CD4-positive, alpha-beta T cell (primary cell): Measurements from ENCODE around the gene RERE. TPM values are rescaled to one million over a fixed set of nuclear protein-coding genes. Genes with fewer than 3 reads are reported as not detected.
A peak's percentile ranks its signal among the peaks of the same experiment; 100 is the strongest.

ENCODE experiments used
- ATAC-seq: fragments of 200-7000 bp; cut with Tn5 transposase; one replicate; pipeline ENCODE4 v1.10.0; 2022; ENCODE audit warnings: mild to moderate bottlenecking; ENCODE audit not compliant: poor library complexity
- CTCF ChIA-PET: fragments of 350-600 bp; sonication (Branson Sonifier 250); formaldehyde crosslinking; loops from one replicate; lab custom pipeline; 2021; ENCODE audit warnings: antibody characterized with exemption, inconsistent platforms; lab: Charles Lee
- POLR2A ChIA-PET: fragments of 350-600 bp; sonication (Branson Sonifier 250); formaldehyde crosslinking; loops from one replicate; lab custom pipeline; 2021; ENCODE audit warnings: antibody characterized with exemption, inconsistent platforms; lab: Charles Lee
- DNase-seq, 14 experiments: peaks; one replicate each; pipeline ENCODE4 v3.0.0-alpha.2; 2013 to 2020; ENCODE audit warnings: mixed read lengths in 2 of 14
- H3K27ac ChIP-seq, 2 donors: one replicate each; pipeline versions ENCODE4 v1.5.1 to v1.7.0; 2013; ENCODE audit warnings: low read length in 2 of 2, low read depth in 1 of 2, mild to moderate bottlenecking in 1 of 2
- H3K27me3 ChIP-seq, 2 experiments: 1 replicate in 1 of 2; 2 replicates in 1 of 2; pipeline versions ENCODE4 v1.6.1 to v1.7.0; 2013; ENCODE audit warnings: low read length in 2 of 2, control low read depth in 1 of 2, mild to moderate bottlenecking in 1 of 2, moderate library complexity in 1 of 2; ENCODE audit not compliant: insufficient read depth in 2 of 2, control insufficient read depth in 1 of 2
- H3K36me3 ChIP-seq: one replicate; pipeline ENCODE4 v1.6.1; 2013; ENCODE audit warnings: low read length, control low read depth; ENCODE audit not compliant: insufficient read depth
- H3K4me1 ChIP-seq: one replicate; pipeline ENCODE4 v1.6.1; 2013; ENCODE audit warnings: low read length, control low read depth; ENCODE audit not compliant: insufficient read depth
- H3K4me3 ChIP-seq: one replicate; pipeline ENCODE4 v1.5.1; 2013; ENCODE audit warnings: mild to moderate bottlenecking, low read length, moderate library complexity
- H3K9me3 ChIP-seq, 2 experiments: 1 replicate in 1 of 2; 2 replicates in 1 of 2; pipeline versions ENCODE4 v1.6.1 to v1.7.0; 2013; ENCODE audit warnings: low read length in 2 of 2, mild to moderate bottlenecking in 2 of 2, control low read depth in 1 of 2, moderate library complexity in 1 of 2; ENCODE audit not compliant: control insufficient read depth in 1 of 2, insufficient read depth in 1 of 2
- H3K27ac Mint-ChIP-seq: one replicate; pipeline ENCODE4 v1.8.0; 2020; ENCODE audit warnings: mixed read lengths
- H3K27me3 Mint-ChIP-seq: one replicate; pipeline ENCODE4 v1.8.0; 2021; ENCODE audit warnings: mixed read lengths
- H3K36me3 Mint-ChIP-seq: one replicate; pipeline ENCODE4 v1.8.0; 2021; ENCODE audit warnings: low read depth, mixed read lengths
- H3K4me1 Mint-ChIP-seq: one replicate; pipeline ENCODE4 v1.8.0; 2021; ENCODE audit warnings: low read depth, mixed read lengths
- H3K4me3 Mint-ChIP-seq: one replicate; pipeline ENCODE4 v1.8.0; 2020; ENCODE audit warnings: mild to moderate bottlenecking, mixed read lengths
- H3K9me3 Mint-ChIP-seq: one replicate; pipeline ENCODE4 v1.8.0; 2020; ENCODE audit warnings: mixed read lengths
- intact Hi-C, 2 experiments: fragments of 100-400 bp; cut with DNase I in 1 of 2; cut with micrococcal nuclease in 1 of 2; formaldehyde crosslinking; loops; one replicate each; pipeline versions ENCODE4 v1.15.1 to v1.9.0; 2023 to 2025; cut with DNase I, micrococcal nuclease
- total RNA-seq, 174 experiments: library from RNA in 2 of 174; stranded (reverse) in 2 of 174; gene quantifications; one replicate each; pipeline ENCODE4 v1.2.3 and lab custom pipeline; 2021 to 2026
- TF ChIP-seq, protein P1 (sequence below): fragments of 200-600 bp; IDR thresholded peaks from one replicate; pipeline ENCODE4 v1.8.0; 2022; ENCODE audit warnings: antibody characterized with exemption, mild to moderate bottlenecking

RERE gene
- total RNA-seq, 2 experiments from 2014 or later: 78.4 to 84.0 TPM

DNA sequence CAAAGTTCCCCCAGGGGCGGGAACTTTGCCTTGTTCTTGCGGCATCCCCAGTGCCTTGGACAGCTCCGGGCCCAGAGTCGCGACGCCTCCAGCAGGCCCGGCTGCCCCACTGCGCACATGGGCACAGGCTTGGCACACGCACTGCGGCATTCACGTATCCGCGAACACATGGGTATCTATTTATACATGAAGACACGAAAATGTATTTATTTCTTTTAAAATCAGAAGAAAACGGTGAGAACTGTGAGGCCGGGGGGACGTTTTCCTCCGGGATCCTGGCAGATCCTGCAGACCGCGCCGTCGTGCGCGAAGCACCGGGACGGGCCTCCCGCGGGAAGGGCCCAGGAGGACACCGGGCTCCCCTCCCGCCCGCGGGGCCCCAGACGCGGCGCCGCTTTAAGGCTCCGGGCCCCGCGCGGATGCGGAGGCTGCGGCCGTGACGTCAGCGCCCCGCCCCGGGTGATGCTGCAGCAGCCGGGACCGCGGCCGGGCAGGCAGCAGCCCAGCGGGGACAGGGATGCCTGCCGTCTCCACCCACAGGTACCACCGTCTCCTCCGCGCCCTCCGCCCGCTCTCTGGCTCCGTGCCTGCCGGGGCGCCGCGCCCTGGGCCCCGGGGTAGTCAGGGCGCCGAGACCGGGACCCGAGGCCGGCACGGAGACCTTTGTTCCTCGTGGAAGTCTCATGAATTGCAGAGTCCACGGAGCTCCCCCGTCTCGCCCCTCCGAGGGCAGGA, 499.6 kb downstream of the RERE start, which contains the start of gene SLC45A1:
SLC45A1 (plus strand) TSS at position 468 of the 735 bp plus-strand sequence. CDS start 6,216 bp downstream, outside the sequence.
- TF ChIP-seq, protein P1, sequence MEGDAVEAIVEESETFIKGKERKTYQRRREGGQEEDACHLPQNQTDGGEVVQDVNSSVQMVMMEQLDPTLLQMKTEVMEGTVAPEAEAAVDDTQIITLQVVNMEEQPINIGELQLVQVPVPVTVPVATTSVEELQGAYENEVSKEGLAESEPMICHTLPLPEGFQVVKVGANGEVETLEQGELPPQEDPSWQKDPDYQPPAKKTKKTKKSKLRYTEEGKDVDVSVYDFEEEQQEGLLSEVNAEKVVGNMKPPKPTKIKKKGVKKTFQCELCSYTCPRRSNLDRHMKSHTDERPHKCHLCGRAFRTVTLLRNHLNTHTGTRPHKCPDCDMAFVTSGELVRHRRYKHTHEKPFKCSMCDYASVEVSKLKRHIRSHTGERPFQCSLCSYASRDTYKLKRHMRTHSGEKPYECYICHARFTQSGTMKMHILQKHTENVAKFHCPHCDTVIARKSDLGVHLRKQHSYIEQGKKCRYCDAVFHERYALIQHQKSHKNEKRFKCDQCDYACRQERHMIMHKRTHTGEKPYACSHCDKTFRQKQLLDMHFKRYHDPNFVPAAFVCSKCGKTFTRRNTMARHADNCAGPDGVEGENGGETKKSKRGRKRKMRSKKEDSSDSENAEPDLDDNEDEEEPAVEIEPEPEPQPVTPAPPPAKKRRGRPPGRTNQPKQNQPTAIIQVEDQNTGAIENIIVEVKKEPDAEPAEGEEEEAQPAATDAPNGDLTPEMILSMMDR: no peak
- intact Hi-C loops: loop anchor here in 1 of 2 experiments (1.0 kb wide), 1 partner anchor 292 kb away; the partner anchor contains the start of gene ERRFI1
- Histone ChIP-seq H3K27ac (no peak within 1 kb of the TSS), H3K36me3 (no peaks in the 10 kb centered on the region), H3K9me3 (no peaks in the 10 kb centered on the region), H3K4me3 (peak within 1 kb of the TSS; percentile 67), H3K27me3 (peaks cover 17 to 21% of the 10 kb centered on the region in 2 experiments), H3K4me1 (peaks cover 29% of the 10 kb centered on the region)
- peak within 1 kb of the TSS; percentile 49 for H3K27ac Mint-ChIP-seq
- peak within 1 kb of the TSS; percentile 84 for H3K4me3 Mint-ChIP-seq
- CTCF ChIA-PET: interaction anchor here (1.1 to 1.7 kb wide), 2 partner anchors 286 to 303 kb away, joined by 3 to 6 read pairs; no protein-coding TSS in a partner anchor
- peak; percentile 49 to 90 (median 79) for DNase-seq
- no peaks in the 10 kb centered on the region for H3K9me3 Mint-ChIP-seq
- peaks cover 29% of the 10 kb centered on the region for H3K27me3 Mint-ChIP-seq
- peak; percentile 92 for ATAC-seq
- no peaks in the 10 kb centered on the region for H3K36me3 Mint-ChIP-seq
- POLR2A ChIA-PET: interaction anchor here (1.2 to 1.6 kb wide), 2 partner anchors 294 to 303 kb away, joined by 3 to 4 read pairs; no protein-coding TSS in a partner anchor
- peaks cover 21% of the 10 kb centered on the region for H3K4me1 Mint-ChIP-seq

GRCh38 chr1:8315573-8316475, 501.6 kb downstream of the RERE start:
- peaks cover 21% of the 10 kb centered on the region for H3K4me1 Mint-ChIP-seq
- H3K36me3 Mint-ChIP-seq: no peaks in the 10 kb centered on the region
- peak overlapping the region; percentile 25 for H3K4me3 Mint-ChIP-seq
- ChIA-PET CTCF (interaction anchor here (0.5 to 2.4 kb wide), 5 partner anchors 33 to 338 kb away, joined by 3 to 14 read pairs (median 4); no protein-coding TSS in a partner anchor), POLR2A (interaction anchor here (1.1 kb wide), 1 partner anchor 301 kb away, joined by 4 read pairs; no protein-coding TSS in a partner anchor)
- H3K4me3 ChIP-seq: no peak overlapping the region
- H3K27ac Mint-ChIP-seq: no peak overlapping the region
- no peak for ATAC-seq
- H3K27me3 Mint-ChIP-seq: peaks cover 34% of the 10 kb centered on the region
- intact Hi-C loops: loop anchor here in 1 of 2 experiments (2.0 kb wide), 1 partner anchor 33 kb away; no protein-coding TSS in a partner anchor
- TF ChIP-seq, protein P1: no peak
- H3K27ac ChIP-seq: no peak overlapping the region
- no peaks in the 10 kb centered on the region for H3K9me3 ChIP-seq
- DNase-seq: no peak
- H3K4me1 ChIP-seq: peaks cover 29% of the 10 kb centered on the region
- H3K9me3 Mint-ChIP-seq: no peaks in the 10 kb centered on the region
- no peaks in the 10 kb centered on the region for H3K36me3 ChIP-seq
- peaks cover 17 to 21% of the 10 kb centered on the region in 2 experiments for H3K27me3 ChIP-seq
